BE2C (cell line): ENCODE results near the gene HECW1.

Experiments used
- DNase-seq: peaks from one replicate; pipeline ENCODE4 v3.0.0-alpha.2; 2020
- H3K27me3 ChIP-seq: fragments of 250-450 bp; sonication (Bioruptor Pico); 2 replicates; pipeline ENCODE4 v1.5.1; 2020; ENCODE audit warnings: mild to moderate bottlenecking
- H3K36me3 ChIP-seq: fragments of 250-450 bp; sonication (Bioruptor Pico); 2 replicates; pipeline ENCODE4 v1.5.1; 2020; ENCODE audit warnings: mild to moderate bottlenecking
- H3K4me1 ChIP-seq: fragments of 250-450 bp; sonication (Bioruptor Pico); 2 replicates; pipeline ENCODE4 v1.5.1; 2020
- H3K4me3 ChIP-seq: 2 replicates; pipeline ENCODE4 v1.5.1; 2011; ENCODE audit warnings: low read depth, low read length
- H3K9me3 ChIP-seq: fragments of 250-450 bp; sonication (Bioruptor Pico); 2 replicates; pipeline ENCODE4 v1.5.1; 2020
- TF ChIP-seq, protein P1 (sequence below): IDR thresholded peaks from 2 replicates; pipeline ENCODE4 v1.5.1; 2012; ENCODE audit warnings: mild to moderate bottlenecking, low read depth, low read length

Gene HECW1

GRCh38 chr7:43486634-43487033 is 374.2 kb downstream of the HECW1 start:
- no peaks in the 10 kb centered on the region for H3K4me1 ChIP-seq
- H3K27me3 ChIP-seq: no peaks in the 10 kb centered on the region
- no peaks in the 10 kb centered on the region for H3K36me3 ChIP-seq
- no peaks in the 10 kb centered on the region for H3K9me3 ChIP-seq
- no peak for DNase-seq
- no peak overlapping the region for H3K4me3 ChIP-seq
- TF ChIP-seq, protein P1, sequence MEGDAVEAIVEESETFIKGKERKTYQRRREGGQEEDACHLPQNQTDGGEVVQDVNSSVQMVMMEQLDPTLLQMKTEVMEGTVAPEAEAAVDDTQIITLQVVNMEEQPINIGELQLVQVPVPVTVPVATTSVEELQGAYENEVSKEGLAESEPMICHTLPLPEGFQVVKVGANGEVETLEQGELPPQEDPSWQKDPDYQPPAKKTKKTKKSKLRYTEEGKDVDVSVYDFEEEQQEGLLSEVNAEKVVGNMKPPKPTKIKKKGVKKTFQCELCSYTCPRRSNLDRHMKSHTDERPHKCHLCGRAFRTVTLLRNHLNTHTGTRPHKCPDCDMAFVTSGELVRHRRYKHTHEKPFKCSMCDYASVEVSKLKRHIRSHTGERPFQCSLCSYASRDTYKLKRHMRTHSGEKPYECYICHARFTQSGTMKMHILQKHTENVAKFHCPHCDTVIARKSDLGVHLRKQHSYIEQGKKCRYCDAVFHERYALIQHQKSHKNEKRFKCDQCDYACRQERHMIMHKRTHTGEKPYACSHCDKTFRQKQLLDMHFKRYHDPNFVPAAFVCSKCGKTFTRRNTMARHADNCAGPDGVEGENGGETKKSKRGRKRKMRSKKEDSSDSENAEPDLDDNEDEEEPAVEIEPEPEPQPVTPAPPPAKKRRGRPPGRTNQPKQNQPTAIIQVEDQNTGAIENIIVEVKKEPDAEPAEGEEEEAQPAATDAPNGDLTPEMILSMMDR: no peak

GRCh38 chr7:43487731-43488073 is 375.3 kb downstream of the HECW1 start:
- Histone ChIP-seq H3K4me3 (no peak overlapping the region), H3K27me3 (no peaks in the 10 kb centered on the region), H3K9me3 (no peaks in the 10 kb centered on the region), H3K4me1 (no peaks in the 10 kb centered on the region), H3K36me3 (no peaks in the 10 kb centered on the region)
- TF ChIP-seq, protein P1: no peak
- DNase-seq: no peak

DNA sequence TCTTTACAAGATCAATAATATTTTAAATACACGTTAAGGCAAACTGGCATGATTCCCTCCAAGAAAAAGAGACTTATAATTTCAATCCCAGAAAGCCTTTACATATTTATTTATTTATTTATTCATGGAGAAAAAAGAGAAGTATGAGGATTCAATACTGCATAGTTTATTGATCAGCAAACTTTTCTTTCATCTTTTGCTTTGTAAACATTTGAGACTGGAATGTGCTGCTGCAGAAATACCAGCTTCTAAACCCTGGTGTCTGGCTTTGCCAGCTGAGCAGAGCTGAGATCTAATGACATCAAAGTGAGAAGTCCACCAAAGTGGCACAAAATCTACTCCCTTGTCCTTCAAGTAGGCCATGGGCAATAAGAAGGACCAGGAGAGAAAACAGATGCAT is 376.8 kb downstream of the HECW1 start:
- no peak for DNase-seq
- TF ChIP-seq, protein P1: no peak
- Histone ChIP-seq H3K4me1 (no peaks in the 10 kb centered on the region), H3K36me3 (no peaks in the 10 kb centered on the region), H3K27me3 (no peaks in the 10 kb centered on the region), H3K4me3 (no peak overlapping the region), H3K9me3 (no peaks in the 10 kb centered on the region)

GRCh38 chr7:43490016-43490415 is 377.6 kb downstream of the HECW1 start:
- no peak for DNase-seq
- H3K27me3 ChIP-seq: no peaks in the 10 kb centered on the region
- H3K36me3 ChIP-seq: no peaks in the 10 kb centered on the region
- no peaks in the 10 kb centered on the region for H3K9me3 ChIP-seq
- TF ChIP-seq, protein P1: no peak
- H3K4me1 ChIP-seq: no peaks in the 10 kb centered on the region
- no peak overlapping the region for H3K4me3 ChIP-seq

GRCh38 chr7:43491123-43491522 is 378.7 kb downstream of the HECW1 start:
- no peaks in the 10 kb centered on the region for H3K9me3 ChIP-seq
- no peaks in the 10 kb centered on the region for H3K36me3 ChIP-seq
- no peak for DNase-seq
- no peak overlapping the region for H3K4me3 ChIP-seq
- TF ChIP-seq, protein P1: no peak
- no peaks in the 10 kb centered on the region for H3K4me1 ChIP-seq
- no peaks in the 10 kb centered on the region for H3K27me3 ChIP-seq

DNA sequence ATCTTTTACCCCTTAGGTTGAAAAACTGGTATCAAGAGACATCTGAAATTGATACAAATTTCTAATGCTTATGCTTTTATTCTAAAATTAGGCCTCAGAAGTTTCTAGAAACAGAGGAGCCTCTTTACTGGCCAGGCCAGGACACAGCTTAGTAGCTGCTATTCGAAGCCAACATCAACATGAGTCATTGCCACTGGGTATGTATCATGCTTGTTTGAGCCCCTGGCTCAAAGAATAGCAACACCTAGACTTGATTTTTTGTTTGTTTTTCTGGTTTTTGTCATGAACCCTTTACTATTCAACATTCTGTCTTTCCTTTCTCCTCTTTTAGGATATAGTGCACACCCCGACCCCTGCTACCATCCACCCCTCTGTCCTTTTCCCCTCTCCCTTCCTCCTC is 379.5 kb downstream of the HECW1 start:
- H3K4me1 ChIP-seq: no peaks in the 10 kb centered on the region
- no peaks in the 10 kb centered on the region for H3K27me3 ChIP-seq
- DNase-seq: no peak
- no peaks in the 10 kb centered on the region for H3K36me3 ChIP-seq
- no peaks in the 10 kb centered on the region for H3K9me3 ChIP-seq
- no peak overlapping the region for H3K4me3 ChIP-seq
- TF ChIP-seq, protein P1: no peak
